ENCODE results near the gene RDX.

GRCh38 chr11:110174645-110175310 lies 121.6 kb downstream of the RDX start:
- TF ChIP-seq CTCF (conservative IDR thresholded peaks at IDR 0.05; ENCODE audit: low read depth in 2 of 2) (no peak), EZH2phosphoT487 (IDR thresholded peaks at IDR 0.05; ENCODE audit: unreplicated experiment) (no peak), EZH2 (IDR thresholded peaks at IDR 0.05; ENCODE audit: low read depth, unreplicated experiment) (no peak), POLR2AphosphoS5 (IDR thresholded peaks at IDR 0.05; ENCODE audit: low read depth) (no peak), CREB1 (CRISPR knock-in tag; IDR thresholded peaks at IDR 0.05; ENCODE audit: low read depth) (no peak), ZNF331 (CRISPR knock-in tag; IDR thresholded peaks at IDR 0.05; ENCODE audit: low read depth) (no peak), NANOG (IDR thresholded peaks at IDR 0.05; ENCODE audit: borderline replicate concordance) (no peak), JUNB (IDR thresholded peaks at IDR 0.05; ENCODE audit: unreplicated experiment) (no peak), ZNF114 (CRISPR knock-in tag; IDR thresholded peaks at IDR 0.05) (no peak)
- TF ChIP-seq, protein P1, sequence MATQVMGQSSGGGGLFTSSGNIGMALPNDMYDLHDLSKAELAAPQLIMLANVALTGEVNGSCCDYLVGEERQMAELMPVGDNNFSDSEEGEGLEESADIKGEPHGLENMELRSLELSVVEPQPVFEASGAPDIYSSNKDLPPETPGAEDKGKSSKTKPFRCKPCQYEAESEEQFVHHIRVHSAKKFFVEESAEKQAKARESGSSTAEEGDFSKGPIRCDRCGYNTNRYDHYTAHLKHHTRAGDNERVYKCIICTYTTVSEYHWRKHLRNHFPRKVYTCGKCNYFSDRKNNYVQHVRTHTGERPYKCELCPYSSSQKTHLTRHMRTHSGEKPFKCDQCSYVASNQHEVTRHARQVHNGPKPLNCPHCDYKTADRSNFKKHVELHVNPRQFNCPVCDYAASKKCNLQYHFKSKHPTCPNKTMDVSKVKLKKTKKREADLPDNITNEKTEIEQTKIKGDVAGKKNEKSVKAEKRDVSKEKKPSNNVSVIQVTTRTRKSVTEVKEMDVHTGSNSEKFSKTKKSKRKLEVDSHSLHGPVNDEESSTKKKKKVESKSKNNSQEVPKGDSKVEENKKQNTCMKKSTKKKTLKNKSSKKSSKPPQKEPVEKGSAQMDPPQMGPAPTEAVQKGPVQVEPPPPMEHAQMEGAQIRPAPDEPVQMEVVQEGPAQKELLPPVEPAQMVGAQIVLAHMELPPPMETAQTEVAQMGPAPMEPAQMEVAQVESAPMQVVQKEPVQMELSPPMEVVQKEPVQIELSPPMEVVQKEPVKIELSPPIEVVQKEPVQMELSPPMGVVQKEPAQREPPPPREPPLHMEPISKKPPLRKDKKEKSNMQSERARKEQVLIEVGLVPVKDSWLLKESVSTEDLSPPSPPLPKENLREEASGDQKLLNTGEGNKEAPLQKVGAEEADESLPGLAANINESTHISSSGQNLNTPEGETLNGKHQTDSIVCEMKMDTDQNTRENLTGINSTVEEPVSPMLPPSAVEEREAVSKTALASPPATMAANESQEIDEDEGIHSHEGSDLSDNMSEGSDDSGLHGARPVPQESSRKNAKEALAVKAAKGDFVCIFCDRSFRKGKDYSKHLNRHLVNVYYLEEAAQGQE (IDR thresholded peaks at IDR 0.05; ENCODE audit: unreplicated experiment) = no peak

All from GM23338 (cell line).